Measurements from ENCODE around the gene ST8SIA2. TPM values are rescaled to one million over a fixed set of nuclear protein-coding genes. Genes with fewer than 3 reads are reported as not detected.

The ST8SIA2 gene
- polyA plus RNA-seq, 1 experiment, result not detected

- Histone ChIP-seq H3K4me3 (ENCODE audit: low read depth, low read length) (no peak overlapping the region), H3K27me3 (ENCODE audit: control insufficient read depth, insufficient read depth, low read length) (no peaks in the 10 kb centered on the region), H3K36me3 (ENCODE audit: control insufficient read depth, insufficient read depth, low read length) (no peaks in the 10 kb centered on the region)
- DNase-seq (ENCODE audit: low read depth), result no peak
- POLR2A ChIA-PET, result no interaction called here
- CTCF ChIA-PET, result no interaction called here
- TF ChIP-seq CTCF (IDR thresholded peaks at IDR 0.05; ENCODE audit: insufficient read depth, low read depth, low read length), result no peak
These were observed 13.6 kb downstream of the ST8SIA2 start for GRCh38 chr15:92407321-92407720.

GRCh38 chr15:92407916-92408315 is 14.2 kb downstream of the ST8SIA2 start:
- TF ChIP-seq CTCF (IDR thresholded peaks at IDR 0.05; ENCODE audit: insufficient read depth, low read depth, low read length), result no peak
- POLR2A ChIA-PET, result no interaction called here

GRCh38 chr15:92409006-92409405 is 15.3 kb downstream of the ST8SIA2 start:
- Histone ChIP-seq H3K36me3 (ENCODE audit: control insufficient read depth, insufficient read depth, low read length) (no peaks in the 10 kb centered on the region), H3K27me3 (ENCODE audit: control insufficient read depth, insufficient read depth, low read length) (no peaks in the 10 kb centered on the region), H3K4me3 (ENCODE audit: low read depth, low read length) (no peak overlapping the region)
- CTCF ChIA-PET, result no interaction called here
- POLR2A ChIA-PET, result no interaction called here
- TF ChIP-seq CTCF (IDR thresholded peaks at IDR 0.05; ENCODE audit: insufficient read depth, low read depth, low read length), result no peak
- DNase-seq (ENCODE audit: low read depth), result no peak

More at GRCh38 chr15:92407916-92408315, 14.2 kb downstream of the ST8SIA2 start:
- CTCF ChIA-PET, result no interaction called here
- Histone ChIP-seq H3K27me3 (ENCODE audit: control insufficient read depth, insufficient read depth, low read length) (no peaks in the 10 kb centered on the region), H3K4me3 (ENCODE audit: low read depth, low read length) (no peak overlapping the region), H3K36me3 (ENCODE audit: control insufficient read depth, insufficient read depth, low read length) (no peaks in the 10 kb centered on the region)
- no peak for DNase-seq (ENCODE audit: low read depth)

- CTCF ChIA-PET, result no interaction called here
These were observed 15.8 kb downstream of the ST8SIA2 start for GRCh38 chr15:92409521-92409920.

GRCh38 chr15:92410537-92410936 is 16.9 kb downstream of the ST8SIA2 start:
- ChIA-PET CTCF (no interaction called here), POLR2A (no interaction called here)
- Histone ChIP-seq H3K36me3 (ENCODE audit: control insufficient read depth, insufficient read depth, low read length) (no peaks in the 10 kb centered on the region), H3K27me3 (ENCODE audit: control insufficient read depth, insufficient read depth, low read length) (no peaks in the 10 kb centered on the region), H3K4me3 (ENCODE audit: low read depth, low read length) (no peak overlapping the region)
- DNase-seq (ENCODE audit: low read depth), result no peak
- no peak for TF ChIP-seq CTCF (IDR thresholded peaks at IDR 0.05; ENCODE audit: insufficient read depth, low read depth, low read length)

More at GRCh38 chr15:92409521-92409920, 15.8 kb downstream of the ST8SIA2 start:
- POLR2A ChIA-PET, result no interaction called here
- DNase-seq (ENCODE audit: low read depth), result no peak
- Histone ChIP-seq H3K27me3 (ENCODE audit: control insufficient read depth, insufficient read depth, low read length) (no peaks in the 10 kb centered on the region), H3K4me3 (ENCODE audit: low read depth, low read length) (no peak overlapping the region), H3K36me3 (ENCODE audit: control insufficient read depth, insufficient read depth, low read length) (no peaks in the 10 kb centered on the region)
- TF ChIP-seq CTCF (IDR thresholded peaks at IDR 0.05; ENCODE audit: insufficient read depth, low read depth, low read length), result no peak
